GM18508 (cell line): Measurements from ENCODE around the gene IPO4.
A peak's percentile ranks its signal among the peaks of the same experiment; 100 is the strongest.
"Not testable (repeated sequence)": the region's sequence is repeated elsewhere in the genome, so short reads cannot be mapped to it uniquely, and the experiment has no call there.

Experiments used
- ATAC-seq: cut with Tn5 transposase; IDR thresholded peaks from one replicate; pipeline ENCODE4 v1.9.1; 2021; ENCODE audit warnings: moderate number of reproducible peaks; ENCODE audit not compliant: insufficient read depth, unreplicated experiment

Gene IPO4

DNA sequence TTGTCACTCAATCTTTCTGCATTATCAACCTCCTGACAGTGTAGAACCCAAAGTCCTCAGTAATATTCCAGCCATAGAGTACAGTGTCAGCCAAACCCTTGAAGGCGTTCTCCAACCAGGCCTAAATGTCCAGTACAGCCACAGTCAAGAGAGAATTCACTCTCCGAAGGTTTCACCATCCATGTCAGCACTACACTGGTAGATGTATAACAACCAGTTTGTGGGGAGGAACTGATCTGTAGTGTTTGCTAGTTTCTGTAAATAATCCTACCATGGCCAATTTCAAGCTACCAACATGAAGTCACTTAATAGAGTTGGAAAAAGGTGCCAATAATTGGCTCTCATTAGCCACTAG, 27.7 kb upstream of the IPO4 start:
- no peak for ATAC-seq

DNA sequence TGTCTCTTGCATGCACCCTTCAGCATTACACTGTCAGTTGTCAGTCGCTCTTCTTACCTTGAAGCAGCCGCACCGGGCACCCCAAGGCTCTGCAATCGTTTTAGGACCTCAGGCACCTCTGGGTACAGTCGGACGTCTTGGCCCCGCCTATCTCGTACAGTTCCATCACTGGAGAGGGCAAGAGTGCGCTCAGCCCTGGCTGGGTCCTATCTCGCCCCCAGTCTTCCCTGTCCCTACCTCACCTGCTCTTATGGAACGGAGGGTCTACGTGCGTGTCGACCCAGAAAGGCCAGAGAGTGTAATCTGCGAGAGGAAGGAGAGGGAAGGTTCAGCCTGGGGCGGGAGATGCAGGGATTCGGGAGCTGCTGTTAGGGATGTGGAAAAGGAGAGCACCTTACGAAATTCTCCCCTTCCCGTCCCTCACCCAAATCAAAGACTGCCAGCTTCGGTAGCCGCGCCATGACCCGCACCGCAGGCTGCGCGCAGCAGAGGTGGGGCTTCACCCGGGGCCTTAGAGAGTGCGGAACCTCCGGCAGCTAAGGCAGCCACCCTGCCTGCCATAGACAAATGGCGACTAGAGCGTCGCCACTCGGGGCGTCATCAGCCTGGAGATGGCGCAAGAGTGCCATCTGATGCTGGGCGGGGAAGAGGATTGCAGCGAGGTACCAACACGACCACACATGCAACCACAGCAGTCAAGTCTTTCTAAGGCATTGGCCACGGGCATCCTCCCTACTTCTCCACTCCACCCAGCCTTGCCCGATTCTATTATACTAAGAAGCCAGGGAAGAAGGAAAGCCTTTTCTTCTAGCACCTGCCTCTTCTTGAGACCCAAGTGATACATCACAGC, 27.1 kb upstream of the IPO4 start, which contains the start of gene MDP1:
TSS of gene MDP1 (minus strand) at position 572 of the 850 bp plus-strand sequence. CDS start at position 461, 111 bp downstream.
- peak; percentile 50 for ATAC-seq

DNA sequence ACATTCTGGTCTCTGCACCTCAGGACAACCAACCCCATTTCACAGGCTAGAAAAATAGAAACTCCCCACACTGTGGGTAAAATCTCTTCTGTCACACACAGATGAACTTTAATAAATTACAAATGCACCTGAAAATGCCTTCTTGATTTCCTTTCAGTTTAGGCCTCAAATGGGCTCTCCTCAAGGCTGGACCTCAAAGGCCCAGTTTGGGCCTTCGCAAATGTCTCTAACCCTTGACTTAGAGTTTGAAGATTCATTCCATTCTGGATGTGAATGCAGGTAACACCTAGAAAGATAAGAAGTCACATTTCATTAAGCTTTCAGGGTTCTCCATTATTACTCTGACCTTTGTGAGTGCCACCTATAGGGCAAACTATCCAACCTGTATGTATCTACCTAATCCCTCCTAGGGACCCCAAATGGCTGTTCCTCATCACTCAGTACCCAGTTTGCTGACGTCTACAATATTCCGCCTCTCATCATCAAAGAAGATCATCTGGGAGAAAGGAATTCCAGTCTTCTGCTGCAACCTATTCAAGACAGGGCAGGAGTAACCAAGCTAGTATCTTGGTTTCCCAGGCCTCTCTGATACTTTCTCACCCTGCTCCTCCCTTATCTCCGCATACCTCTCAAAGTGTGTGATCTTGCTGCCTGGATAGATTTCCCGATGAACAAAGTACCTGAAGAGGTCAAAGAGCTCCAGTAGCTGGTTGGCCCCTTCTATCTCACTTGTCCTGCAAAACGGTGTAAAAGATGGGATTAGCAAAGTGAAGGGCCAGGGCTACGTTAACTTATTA, 25.4 kb upstream of the IPO4 start:
- ATAC-seq = no peak

DNA sequence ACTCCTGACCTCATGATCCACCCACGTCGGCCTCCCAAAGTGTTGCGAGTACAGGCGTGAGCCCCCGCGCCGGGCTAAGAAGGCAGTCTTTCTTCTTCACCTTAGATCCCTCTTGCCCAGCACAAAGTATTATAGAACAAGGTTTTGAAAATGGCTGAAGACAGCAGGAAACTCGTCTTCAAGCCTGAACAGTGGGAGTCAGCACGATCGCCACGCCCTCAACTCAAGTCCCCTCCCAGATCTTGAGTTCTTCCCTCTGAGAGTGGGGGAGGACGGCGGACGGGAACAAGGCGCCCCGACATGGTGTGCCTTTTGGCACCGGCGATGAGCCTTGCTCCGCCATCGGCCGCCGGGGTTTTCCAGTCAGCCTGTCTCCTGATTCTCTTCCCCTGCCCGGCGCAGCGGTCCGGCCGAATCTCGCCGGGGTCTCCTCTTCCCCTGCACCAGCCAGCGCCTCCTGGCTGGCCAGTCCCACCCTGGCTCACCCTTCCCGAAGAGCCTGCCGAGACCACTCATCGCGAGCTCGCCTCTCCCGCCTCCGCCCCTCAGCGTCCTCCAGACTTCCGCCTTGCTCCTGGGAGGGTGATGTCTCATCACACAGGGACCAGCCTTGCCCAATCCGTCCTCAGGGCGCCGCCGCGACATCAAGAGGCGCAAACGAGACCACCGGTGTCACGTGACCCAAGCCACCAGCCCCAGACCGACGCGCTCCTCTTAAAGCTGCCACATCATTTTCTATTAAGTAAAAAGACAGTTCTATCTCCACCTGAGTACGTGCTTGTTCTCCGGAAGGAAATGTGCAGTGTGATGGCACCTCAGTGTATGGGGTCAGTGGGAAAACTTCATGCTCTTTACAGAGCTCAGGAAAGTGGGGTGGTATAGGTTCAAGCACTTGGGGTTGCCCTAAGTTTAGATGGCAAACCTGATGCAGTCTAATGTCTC, 24.6 kb upstream of the IPO4 start, which contains the start of gene CHMP4A:
TSS of gene CHMP4A (minus strand) at position 565 of the 942 bp plus-strand sequence. CDS start at position 516, 49 bp downstream.
- peak; percentile 56 for ATAC-seq

DNA sequence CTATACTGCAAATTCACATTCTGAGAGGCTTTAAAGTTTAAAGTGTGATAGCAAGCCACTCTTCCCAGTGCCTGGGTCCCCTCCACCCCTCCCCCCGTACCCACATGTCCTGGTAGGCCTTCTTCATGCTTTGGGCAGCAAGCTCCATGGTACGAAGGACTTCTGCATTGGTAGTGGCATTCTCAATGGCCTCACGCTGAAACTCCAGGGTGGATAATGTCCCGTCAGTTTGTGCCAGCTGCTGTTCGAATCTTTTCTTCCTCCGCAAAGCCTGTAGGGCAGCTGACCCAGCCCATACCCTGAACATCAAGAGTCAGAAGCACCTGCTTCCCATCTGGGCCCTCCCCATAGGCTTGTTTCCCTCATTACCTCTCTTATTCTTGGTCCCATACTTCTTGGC, 22.7 kb upstream of the IPO4 start:
- no peak for ATAC-seq

DNA sequence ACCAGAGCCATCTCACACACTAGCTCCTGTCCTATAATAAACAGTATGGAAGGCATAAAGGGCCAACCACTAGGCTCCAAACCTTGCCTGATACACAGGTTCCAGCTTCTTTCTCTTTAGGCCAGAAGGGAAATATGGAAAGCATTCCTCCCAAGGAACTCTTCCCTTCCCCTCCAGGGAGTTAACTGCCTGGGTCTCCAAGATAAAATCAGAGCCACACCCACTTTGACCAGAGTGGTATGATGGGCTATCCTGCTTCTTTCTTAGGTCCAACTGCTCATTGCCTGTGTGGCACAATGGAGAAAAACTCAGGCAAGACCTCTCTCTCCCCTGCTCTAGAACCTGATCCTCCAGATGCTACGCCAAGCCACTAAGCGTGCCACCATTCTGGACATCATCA, 19.0 kb upstream of the IPO4 start:
- ATAC-seq = no peak

DNA sequence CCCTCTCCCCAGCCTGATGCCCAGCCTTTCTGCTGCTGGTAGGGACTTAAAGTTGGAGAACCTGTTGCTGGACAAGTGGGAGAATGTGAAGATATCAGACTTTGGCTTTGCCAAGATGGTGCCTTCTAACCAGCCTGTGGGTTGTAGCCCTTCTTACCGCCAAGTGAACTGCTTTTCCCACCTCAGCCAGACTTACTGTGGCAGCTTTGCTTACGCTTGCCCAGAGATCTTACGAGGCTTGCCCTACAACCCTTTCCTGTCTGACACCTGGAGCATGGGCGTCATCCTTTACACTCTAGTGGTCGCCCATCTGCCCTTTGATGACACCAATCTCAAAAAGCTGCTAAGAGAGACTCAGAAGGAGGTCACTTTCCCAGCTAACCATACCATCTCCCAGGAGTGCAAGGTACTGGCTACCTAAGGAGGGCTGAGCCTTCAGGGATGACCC, 18.5 kb upstream of the IPO4 start:
- no peak for ATAC-seq

DNA sequence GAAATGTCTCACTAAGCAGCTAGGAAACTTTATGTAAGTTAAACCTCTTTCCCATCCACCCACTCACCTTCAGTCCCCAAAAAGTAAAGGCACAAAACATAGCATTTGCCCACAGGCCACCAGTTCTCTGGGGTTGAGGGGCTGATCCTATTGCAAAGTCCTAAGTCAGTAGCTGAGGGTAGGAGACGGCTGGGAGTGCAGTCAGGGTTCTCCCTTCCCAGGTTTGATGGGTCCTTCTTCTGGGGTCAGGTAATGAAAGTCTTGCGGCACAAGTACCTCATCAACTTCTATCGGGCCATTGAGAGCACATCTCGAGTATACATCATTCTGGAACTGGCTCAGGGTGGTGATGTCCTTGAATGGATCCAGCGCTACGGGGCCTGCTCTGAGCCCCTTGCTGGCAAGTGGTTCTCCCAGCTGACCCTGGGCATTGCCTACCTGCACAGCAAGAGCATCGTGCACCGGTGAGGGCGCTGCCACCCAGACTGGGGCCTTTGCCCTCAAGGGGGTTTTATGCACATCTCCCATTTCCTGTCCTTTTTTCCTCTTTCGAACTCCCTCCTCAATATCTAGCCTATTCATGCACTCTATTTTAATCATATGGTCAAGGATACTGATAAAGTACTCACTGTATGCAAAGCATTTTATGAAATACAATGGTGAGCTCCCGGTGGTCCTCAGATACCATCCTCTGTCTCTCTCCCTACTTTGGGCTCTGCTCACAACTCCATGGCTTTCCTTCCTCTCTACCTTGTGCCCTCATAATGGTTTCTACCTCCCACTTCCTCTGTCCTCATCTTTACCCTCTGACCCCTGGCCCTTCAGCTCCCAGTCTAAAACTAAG, 17.9 kb upstream of the IPO4 start:
- no peak for ATAC-seq

DNA sequence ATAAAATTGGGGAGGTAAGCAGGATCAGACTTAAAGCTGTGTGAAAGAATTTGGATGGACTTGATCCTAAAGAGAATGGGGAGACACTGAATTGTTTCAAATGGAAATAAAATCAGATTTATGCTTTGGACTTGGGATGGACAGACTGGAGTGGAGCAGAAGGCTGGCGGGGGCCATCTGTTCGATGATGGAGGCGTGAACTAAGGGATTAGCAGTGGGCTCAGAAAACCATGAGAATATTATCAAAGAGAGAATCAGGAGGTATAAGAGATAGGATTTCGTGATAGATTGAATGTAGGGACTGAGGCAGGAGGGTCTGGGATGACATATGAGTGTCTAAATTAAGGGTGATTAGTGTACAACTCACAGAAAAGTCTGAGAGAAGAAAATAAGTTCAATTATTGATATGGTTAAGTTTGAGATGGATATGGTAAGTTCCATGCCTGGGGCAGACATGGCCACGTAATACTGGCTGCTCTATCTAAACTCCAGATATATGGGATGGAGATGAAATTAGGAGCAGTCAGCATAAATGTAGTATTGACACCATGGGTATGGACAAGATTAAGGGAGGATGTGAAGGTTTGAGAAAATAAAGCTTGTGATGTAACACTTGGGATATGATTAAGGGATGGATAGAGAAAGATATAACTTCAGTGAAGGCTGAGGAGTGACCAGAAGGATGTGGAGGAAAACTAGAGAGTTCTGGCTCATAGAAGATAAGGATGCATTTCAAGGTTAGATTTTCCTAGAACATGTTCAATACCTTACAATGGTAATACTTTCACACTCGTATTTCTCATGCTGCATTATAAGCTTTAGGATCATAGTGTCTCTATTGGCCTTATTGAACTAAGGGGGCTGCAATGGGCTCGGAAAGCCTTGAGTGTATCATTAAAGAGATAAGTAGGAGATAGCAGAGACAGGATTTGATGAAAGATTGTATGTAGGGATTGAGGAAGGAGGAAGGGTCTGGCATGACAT, 15.8 kb upstream of the IPO4 start:
- ATAC-seq = no peak

DNA sequence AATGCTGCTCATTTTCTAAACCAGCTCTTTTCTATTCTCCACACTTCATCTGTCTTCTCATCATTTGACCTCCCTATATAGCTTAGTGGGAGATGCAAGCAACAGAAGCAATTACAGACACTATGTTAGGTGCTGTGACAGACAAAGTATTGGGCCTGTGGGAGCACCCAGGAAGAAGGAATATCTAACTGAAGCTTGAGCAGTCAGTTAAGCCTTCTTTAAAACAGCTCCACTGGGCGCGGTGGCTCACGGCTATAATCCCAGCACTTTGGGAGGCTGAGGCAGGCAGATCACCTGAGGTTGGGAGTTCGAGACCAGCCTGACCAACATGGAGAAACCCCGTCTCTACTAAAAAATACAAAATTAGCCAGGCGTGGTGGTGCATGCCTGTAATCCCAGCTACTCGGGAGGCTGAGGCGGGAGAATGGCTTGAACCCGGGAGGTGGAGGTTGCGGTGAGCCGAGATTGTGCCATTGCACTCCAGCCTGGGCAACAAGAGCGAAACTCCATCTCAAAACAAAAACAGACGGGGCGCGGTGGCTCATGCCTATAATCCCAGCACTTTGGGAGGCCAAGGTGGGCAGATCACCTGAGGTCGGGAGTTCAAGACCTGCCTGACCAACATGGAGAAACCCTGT, 14.8 kb upstream of the IPO4 start:
- ATAC-seq = not testable (repeated sequence)

DNA sequence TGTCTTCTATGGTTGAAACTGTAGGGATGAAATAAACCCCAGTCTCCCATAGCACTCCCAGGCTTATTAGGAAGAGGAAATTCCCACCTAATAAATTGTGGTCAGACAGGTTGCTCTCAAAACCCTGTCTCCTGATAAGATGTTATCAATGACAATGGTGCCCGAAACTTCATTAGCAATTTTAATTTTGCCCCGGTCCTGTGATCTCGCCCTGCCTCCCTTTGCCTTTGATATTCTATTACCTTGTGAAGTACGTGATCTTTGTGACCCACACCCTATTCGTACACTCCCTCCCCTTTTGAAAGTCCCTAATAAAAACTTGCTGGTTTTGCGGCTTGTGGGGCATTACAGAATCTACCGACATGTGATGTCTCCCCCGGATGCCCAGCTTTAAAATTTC, 13.9 kb upstream of the IPO4 start:
- not testable (repeated sequence) for ATAC-seq

DNA sequence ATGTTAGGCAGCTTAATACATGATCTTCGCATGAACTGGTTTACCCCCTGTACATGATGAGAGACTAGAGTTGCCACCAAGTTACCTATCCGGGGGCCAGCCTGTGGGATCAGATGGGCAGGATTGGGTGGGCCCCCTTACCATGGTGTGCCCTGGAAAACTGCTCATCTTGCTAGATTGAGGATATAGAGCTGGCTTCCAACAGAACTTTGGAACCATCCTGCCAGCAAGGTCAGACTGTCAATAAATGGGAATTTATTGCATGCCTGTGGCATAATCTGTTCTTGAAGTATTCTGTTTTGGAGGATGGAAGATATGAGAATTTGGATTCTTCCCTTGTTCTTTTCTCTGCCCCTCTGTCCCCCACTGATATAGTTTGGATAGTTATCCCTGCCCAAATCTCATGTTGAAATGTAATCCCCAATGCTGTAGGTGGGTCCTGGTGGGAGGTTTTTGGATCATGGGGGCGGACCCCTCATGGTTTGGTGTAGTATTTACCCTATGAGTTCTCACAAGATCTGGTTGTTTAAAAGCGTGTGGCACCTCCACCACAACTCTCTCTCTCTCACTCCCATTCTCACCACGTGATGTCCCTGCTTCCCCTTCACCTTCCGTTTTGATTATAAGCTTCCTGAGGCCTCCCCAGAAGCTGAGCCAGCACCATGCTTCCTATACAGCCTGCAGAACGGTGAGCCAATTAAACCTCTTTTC, 10.4 kb upstream of the IPO4 start:
- ATAC-seq = no peak

DNA sequence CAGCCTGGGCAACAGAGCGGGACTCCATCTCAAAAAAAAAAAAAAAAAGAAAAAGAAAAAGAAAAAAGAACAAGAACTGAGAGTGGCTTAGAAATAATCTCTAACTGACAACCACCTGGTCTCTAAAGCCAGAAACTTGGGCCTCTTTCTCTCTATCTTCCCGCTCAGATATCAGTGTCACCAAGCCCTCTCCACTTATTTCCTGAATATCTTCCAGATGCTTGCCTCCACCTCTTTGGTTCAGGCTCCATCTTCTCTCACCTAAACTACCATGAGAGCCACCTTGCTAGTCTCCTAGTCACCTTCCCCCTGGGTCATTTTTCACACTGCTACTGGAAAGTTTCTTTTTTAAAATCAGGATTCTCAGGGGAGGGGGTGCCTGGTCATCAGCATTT, 8.4 kb upstream of the IPO4 start:
- no peak for ATAC-seq

DNA sequence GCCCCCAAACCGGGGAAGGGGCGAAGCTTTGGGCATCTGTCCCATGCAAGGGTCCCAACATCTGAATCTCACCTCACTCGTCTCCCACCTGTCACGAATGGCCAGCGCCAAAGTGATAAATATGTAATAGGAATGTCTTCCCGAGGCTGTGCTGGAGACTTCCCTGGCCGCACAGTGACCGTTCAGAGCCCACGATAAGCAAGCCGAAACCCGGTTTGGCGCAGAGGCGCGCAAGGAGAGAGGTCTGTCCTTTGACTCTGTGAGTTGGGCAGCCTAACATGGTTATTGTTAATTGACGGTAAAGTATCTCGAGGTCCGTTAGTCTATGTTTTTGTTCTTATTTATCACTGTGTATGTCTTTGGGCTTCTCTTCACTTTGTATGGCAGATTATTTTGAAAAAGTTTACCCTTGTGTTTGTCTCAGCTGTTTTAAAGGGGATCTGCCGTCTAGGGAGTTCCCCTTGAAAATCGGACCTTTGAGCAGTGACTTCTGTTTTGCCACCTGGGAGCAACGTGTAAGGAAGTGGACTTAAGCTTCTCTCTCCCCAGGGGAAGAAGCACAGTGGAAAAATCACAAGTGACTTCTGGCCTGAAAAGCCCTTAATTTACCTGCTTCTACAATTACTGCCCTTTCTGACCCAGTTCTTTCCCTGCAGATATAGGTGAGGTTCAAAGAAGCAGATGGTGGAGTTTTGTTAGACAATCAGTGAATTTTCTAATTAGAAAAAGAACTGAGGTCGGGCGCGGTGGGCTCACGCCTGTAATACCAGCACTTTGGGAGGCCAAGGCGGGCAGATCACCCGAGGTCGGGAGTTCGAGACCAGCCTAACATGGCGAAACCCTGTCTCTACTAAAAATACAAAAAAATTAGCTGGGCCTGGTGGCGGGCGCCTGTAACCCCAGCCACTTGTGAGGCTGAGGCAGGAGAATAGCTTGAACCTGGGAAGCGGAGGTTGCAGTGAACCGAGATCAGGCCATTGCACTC, 7.7 kb upstream of the IPO4 start:
- no peak for ATAC-seq

DNA sequence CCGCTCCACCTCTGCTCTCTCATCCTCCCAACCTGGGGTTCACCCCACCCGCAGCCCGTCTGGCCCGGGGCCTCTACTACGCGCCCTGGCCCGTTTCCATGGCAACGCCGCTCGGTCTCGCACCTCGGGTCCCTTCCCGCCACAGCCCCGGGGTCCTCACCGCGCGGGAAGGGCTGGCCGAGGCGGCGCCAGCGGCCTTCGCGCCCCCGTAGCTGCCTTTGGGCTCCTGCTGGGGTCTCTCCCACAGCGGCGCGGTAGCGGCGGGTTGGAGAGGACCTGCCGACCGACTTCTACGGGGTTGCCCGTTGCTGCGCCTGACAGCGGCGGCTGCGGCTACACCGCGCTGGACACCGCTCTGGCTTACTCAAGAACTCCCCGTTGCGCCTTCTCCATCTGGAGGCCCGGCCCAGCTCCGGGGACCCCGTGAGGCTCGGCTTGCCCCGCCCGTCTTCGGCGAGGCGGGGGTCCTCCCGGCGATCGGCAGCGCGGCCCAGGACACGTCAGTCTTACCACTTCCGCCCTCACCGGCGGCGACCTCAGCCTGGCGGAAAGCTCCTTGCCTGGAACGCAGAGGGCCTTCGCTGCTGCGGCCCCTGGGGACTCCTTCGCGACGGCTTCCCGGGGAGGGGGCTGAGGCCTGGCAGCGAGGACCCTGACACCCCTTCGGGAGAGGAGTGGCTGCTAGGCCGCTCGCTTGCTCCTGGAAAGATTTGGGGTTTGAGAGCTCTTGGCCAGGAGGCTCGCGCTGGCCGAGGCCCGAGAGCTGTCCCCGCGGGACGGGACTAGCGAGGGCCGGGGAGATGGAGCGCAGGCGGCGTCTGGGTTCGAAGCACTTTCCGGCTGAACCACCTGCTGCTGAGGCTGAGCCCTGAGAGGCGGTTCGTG, 6.8 kb upstream of the IPO4 start, which contains the start of gene TM9SF1:
TSS of gene TM9SF1 (minus strand) at position 256 of the 885 bp plus-strand sequence. CDS start 422 bp downstream, outside the sequence.
- ATAC-seq = peak; percentile 61
